Thoracic aorta (tissue), 2 donors: ENCODE measurements around the gene KANSL3. TPM values are rescaled to one million over a fixed set of nuclear protein-coding genes. Genes with fewer than 3 reads are reported as not detected.

Source experiments
- ATAC-seq: fragments of 150-250 bp; one replicate; pipeline ENCODE4 v1.8.0; 2017; ENCODE audit warnings: low read depth; ENCODE audit not compliant: insufficient number of reproducible peaks, low FRiP score
- DNase-seq: peaks from one replicate; pipeline ENCODE4 v3.0.0-alpha.2; 2020; ENCODE audit warnings: low spot score
- H3K27ac ChIP-seq, 2 donors: fragments of 200-600 bp; sonication (generic); 1 replicate in 1 of 2; 2 replicates in 1 of 2; pipeline ENCODE4 v1.5.1; 2016; ENCODE audit warnings: mild to moderate bottlenecking in 2 of 2, moderate library complexity in 2 of 2
- H3K27me3 ChIP-seq: fragments of 200-600 bp; sonication (generic); replicated peaks from 2 replicates; pipeline ENCODE4 v1.6.0; 2016; ENCODE audit warnings: mild to moderate bottlenecking; ENCODE audit not compliant: insufficient read depth
- H3K36me3 ChIP-seq: fragments of 200-600 bp; sonication (generic); one replicate; pipeline ENCODE4 v1.5.1; 2016
- H3K4me1 ChIP-seq, 2 donors: fragments of 200-600 bp; sonication (generic); 1 replicate in 1 of 2; 2 replicates in 1 of 2; pipeline versions ENCODE4 v1.5.1 to v1.6.0; 2016; ENCODE audit warnings: low read depth in 2 of 2, mild to moderate bottlenecking in 1 of 2; ENCODE audit not compliant: control insufficient read depth in 1 of 2
- H3K4me3 ChIP-seq: fragments of 200-600 bp; sonication (generic); 2 replicates; pipeline ENCODE4 v1.5.1; 2016; ENCODE audit warnings: mild to moderate bottlenecking
- H3K9me3 ChIP-seq: fragments of 200-600 bp; sonication (generic); 2 replicates; pipeline ENCODE4 v1.5.1; 2016
- CTCF ChIP-seq: fragments of 200-600 bp; sonication (generic); IDR thresholded peaks from one replicate; pipeline ENCODE4 v1.5.1; 2019; ENCODE audit warnings: antibody characterized with exemption
- total RNA-seq, 2 donors: library from RNA; depleted of rRNA; stranded (reverse); fragments of >200 nt; gene quantifications; one replicate each; pipeline versions ENCODE4 v1.1.0 to v1.2.3, GENCODE V29; 2016

The KANSL3 gene
- total RNA-seq, 2 donors from 2014 or later, result 60.2 to 73.4 TPM

GRCh38 chr2:96551605-96552314 is 86.4 kb downstream of the KANSL3 start:
- ATAC-seq (no peak), DNase-seq (no peak)
- no peaks in the 10 kb centered on the region for H3K9me3 ChIP-seq
- no peaks in the 10 kb centered on the region for H3K27me3 ChIP-seq
- peaks cover 52% of the 10 kb centered on the region for H3K36me3 ChIP-seq
- H3K4me3 ChIP-seq, result no peak overlapping the region
- no peak for TF ChIP-seq CTCF
- no peak overlapping the region for H3K27ac ChIP-seq
- H3K4me1 ChIP-seq, result peaks cover 12 to 50% of the 10 kb centered on the region in 2 donors

DNA sequence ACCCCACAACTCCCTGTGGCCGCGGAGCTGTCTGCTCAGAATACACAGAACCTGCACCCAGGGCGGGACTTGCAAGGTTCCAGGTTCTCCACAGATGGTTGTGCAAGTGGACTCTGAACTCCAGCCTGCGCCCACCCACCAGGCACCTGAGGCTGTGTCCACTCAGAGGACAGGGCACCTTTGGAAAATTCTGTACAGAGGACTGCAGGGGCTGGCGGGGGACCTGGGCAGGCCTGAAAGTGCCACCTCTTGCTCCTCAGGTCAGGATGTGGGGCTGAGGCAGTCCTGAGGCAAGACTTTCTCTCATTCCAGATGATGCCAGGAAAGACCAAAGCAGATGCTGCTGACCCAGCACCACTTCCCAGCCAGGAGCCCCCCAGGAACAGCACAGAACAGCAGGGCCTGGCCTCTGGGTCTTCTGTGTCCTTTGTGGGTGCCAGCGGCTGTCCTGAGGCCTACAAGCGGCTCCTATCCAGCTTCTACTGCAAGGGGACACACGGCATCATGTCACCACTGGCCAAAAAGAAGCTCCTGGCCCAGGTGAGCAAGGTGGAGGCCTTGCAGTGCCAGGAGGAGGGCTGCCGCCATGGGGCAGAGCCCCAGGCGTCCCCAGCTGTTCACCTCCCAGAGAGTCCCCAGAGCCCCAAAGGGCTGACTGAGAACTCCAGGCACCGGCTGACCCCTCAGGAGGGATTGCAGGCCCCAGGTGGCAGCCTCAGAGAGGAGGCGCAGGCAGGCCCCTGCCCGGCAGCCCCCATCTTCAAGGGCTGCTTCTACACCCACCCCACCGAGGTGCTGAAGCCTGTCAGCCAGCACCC is 87.1 kb downstream of the KANSL3 start:
- no peak overlapping the region for H3K4me3 ChIP-seq
- no peak overlapping the region for H3K27ac ChIP-seq
- DNase-seq (no peak), ATAC-seq (no peak)
- H3K4me1 ChIP-seq, result peaks cover 20 to 58% of the 10 kb centered on the region in 2 donors
- no peaks in the 10 kb centered on the region for H3K9me3 ChIP-seq
- TF ChIP-seq CTCF, result no peak
- peaks cover 57% of the 10 kb centered on the region for H3K36me3 ChIP-seq
- no peaks in the 10 kb centered on the region for H3K27me3 ChIP-seq

DNA sequence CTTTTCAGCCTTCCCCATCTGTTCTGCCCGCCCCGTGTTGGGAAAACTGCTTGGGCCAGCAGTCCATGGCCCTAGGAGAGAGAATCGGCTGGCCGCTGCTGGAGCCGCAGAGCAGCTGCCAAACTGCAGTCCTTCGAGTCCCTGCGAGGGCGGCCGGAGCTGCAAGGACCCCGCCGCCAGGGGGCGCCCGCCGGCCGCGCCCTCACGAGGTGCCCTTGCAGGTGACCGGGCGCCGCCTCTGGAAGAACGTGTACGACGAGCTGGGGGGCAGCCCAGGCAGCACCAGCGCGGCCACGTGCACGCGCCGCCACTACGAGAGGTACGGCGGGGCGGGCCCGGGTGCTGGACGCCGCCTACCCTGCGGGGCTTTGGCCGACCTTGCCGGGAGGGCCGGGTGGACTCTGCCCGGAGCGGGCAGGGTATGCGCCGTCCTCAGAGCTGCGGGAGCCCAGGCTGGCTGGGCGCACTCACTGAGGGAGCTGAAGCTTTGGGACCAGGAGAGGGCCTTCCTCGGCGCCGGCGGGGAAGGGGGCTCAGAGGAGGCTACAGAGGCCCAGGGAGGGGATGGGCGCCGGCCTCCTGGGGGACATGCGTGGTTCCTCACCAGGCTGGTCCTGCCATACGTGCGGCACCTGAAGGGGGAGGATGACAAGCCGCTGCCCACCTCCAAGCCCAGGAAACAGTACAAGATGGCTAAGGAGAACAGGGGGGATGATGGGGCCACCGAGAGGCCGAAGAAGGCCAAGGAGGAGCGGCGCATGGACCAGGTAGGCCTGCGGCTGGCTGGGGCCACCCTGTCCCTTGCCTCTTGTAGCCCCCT is 87.9 kb downstream of the KANSL3 start:
- Histone ChIP-seq H3K9me3 (no peaks in the 10 kb centered on the region), H3K4me3 (no peak overlapping the region), H3K27me3 (no peaks in the 10 kb centered on the region), H3K36me3 (peaks cover 62% of the 10 kb centered on the region), H3K27ac (peak overlapping the region; percentile 35 to 51), H3K4me1 (peaks cover 21 to 66% of the 10 kb centered on the region in 2 donors)
- ATAC-seq (no peak), DNase-seq (no peak)
- TF ChIP-seq CTCF, result peak; percentile 41

DNA sequence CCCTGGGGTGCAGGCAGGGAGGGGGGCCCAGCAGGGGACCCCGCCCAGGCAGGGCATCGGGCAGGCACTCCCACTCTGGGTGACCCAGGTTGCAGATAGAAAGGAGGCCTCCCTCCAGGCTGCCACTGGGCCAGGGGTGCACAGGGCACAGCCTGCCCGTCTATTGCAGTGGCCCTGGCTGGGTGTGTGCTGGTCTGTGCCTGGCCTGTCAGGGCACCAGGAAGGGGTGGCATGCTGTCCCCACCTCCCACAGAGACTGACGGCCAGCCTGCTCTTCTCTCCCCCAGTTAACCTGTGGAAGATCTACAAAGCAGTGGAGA is 88.7 kb downstream of the KANSL3 start:
- Histone ChIP-seq H3K9me3 (no peaks in the 10 kb centered on the region), H3K4me1 (peaks cover 21 to 66% of the 10 kb centered on the region in 2 donors), H3K36me3 (peaks cover 63% of the 10 kb centered on the region), H3K4me3 (no peak overlapping the region), H3K27ac (peak overlapping the region; percentile 35 to 51), H3K27me3 (no peaks in the 10 kb centered on the region)
- DNase-seq (no peak), ATAC-seq (no peak)
- no peak for TF ChIP-seq CTCF
